GM20000 (cell line): ENCODE data around the gene TMEM91.

Experiments used
- DNase-seq: peaks from one replicate; pipeline ENCODE4 v3.0.0; 2012; ENCODE audit warnings: low spot score
- CTCF ChIP-seq: IDR thresholded peaks from 2 replicates; pipeline ENCODE4 v1.5.1; 2012; ENCODE audit warnings: mild to moderate bottlenecking, control low read depth; ENCODE audit errors: extremely low read depth, missing control alignments

The TMEM91 gene

GRCh38 chr19:41409288-41409687 is 33.0 kb downstream of the TMEM91 start:
- TF ChIP-seq CTCF, result no peak

GRCh38 chr19:41410336-41411054 is 34.2 kb downstream of the TMEM91 start:
- no peak for TF ChIP-seq CTCF
- no peak for DNase-seq

More at GRCh38 chr19:41409288-41409687, 33.0 kb downstream of the TMEM91 start:
- no peak for DNase-seq

- no peak for TF ChIP-seq CTCF
- no peak for DNase-seq
Observed at GRCh38 chr19:41411100-41411967, 35.0 kb downstream of the TMEM91 start.

GRCh38 chr19:41411968-41412265 is 35.6 kb downstream of the TMEM91 start:
- DNase-seq, result no peak

GRCh38 chr19:41412953-41413352 is 36.6 kb downstream of the TMEM91 start:
- no peak for DNase-seq
- TF ChIP-seq CTCF, result no peak

More at GRCh38 chr19:41411968-41412265, 35.6 kb downstream of the TMEM91 start:
- no peak for TF ChIP-seq CTCF

- no peak for TF ChIP-seq CTCF
- no peak for DNase-seq
Observed at GRCh38 chr19:41413947-41414346, 37.6 kb downstream of the TMEM91 start.

GRCh38 chr19:41414461-41414860 is 38.1 kb downstream of the TMEM91 start:
- no peak for DNase-seq
- no peak for TF ChIP-seq CTCF
